ENCODE measurements around the gene SLFNL1.

DNA sequence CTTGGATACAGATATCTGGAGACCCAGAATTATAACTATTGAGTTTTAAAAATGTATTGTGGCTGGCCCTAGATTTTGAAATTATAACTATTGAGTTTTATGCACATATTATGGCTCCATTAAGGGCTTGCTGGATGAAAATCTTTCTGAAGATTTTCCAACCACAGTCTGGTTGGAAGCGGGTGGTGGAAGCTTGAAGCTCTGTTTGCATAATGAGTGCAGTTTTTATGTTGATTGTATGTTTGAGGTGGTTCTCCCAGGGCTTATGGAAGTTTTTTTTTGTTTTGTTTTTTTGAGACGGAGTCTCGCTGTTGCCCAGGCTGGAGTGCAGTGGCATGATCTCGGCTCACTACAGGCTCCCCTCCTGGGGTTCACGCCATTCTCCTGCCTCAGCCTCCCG, 52.1 kb downstream of the SLFNL1 start:
- no peak for TF ChIP-seq EZH2 (IDR thresholded peaks at IDR 0.05; ENCODE audit: low read length, missing control alignments)
- TF ChIP-seq, protein P1, sequence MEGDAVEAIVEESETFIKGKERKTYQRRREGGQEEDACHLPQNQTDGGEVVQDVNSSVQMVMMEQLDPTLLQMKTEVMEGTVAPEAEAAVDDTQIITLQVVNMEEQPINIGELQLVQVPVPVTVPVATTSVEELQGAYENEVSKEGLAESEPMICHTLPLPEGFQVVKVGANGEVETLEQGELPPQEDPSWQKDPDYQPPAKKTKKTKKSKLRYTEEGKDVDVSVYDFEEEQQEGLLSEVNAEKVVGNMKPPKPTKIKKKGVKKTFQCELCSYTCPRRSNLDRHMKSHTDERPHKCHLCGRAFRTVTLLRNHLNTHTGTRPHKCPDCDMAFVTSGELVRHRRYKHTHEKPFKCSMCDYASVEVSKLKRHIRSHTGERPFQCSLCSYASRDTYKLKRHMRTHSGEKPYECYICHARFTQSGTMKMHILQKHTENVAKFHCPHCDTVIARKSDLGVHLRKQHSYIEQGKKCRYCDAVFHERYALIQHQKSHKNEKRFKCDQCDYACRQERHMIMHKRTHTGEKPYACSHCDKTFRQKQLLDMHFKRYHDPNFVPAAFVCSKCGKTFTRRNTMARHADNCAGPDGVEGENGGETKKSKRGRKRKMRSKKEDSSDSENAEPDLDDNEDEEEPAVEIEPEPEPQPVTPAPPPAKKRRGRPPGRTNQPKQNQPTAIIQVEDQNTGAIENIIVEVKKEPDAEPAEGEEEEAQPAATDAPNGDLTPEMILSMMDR (conservative IDR thresholded peaks at IDR 0.05 in 1 of 2, IDR thresholded peaks at IDR 0.05 in 1 of 2; ENCODE audit: low read depth in 1 of 2, low read length in 2 of 2): no peak
